ENCODE measurements around the gene CD200. TPM values are rescaled to one million over a fixed set of nuclear protein-coding genes. Genes with fewer than 3 reads are reported as not detected.

CD200 gene
- polyA plus RNA-seq, 1 experiment = 0.10 TPM

- no peak for DNase-seq (ENCODE audit: low read depth)
Measured at GRCh38 chr3:112382543-112383160, 49.7 kb downstream of the CD200 start.

DNA sequence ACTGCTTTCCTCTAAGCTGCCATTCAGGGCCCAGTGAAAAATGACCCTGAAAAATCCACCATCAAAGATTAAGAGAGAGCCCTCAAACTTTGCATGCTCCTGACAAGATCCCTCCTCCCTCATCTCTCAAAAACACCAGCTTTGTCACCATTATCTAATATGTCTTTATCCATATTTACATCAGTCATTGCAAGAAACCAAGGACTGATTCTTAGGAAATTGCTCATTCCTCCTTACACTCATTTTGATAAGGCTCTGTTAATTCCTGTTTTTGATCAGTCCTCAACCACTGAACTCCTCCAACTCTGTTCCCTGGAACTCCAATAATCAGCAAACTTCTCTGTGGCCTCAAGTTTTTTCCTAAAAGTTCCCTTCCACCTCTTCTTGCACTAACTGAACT lies 51.8 kb downstream of the CD200 start:
- ChIA-PET CTCF (interaction anchor here (0.6 kb wide), 1 partner anchor 105 kb away, joined by 3 read pairs; no protein-coding TSS in a partner anchor), POLR2A (no interaction called here)
- TF ChIP-seq CTCF (IDR thresholded peaks at IDR 0.05; ENCODE audit: insufficient read depth, low read depth, low read length) = no peak
- no peaks in the 10 kb centered on the region for H3K36me3 ChIP-seq (ENCODE audit: control insufficient read depth, insufficient read depth, low read length)
- no peaks in the 10 kb centered on the region for H3K27me3 ChIP-seq (ENCODE audit: control insufficient read depth, insufficient read depth, low read length)
- H3K4me3 ChIP-seq (ENCODE audit: low read depth, low read length) = no peak overlapping the region
- DNase-seq (ENCODE audit: low read depth) = no peak

More at GRCh38 chr3:112382543-112383160, 49.7 kb downstream of the CD200 start:
- ChIA-PET POLR2A (no interaction called here), CTCF (no interaction called here)
- Histone ChIP-seq H3K4me3 (ENCODE audit: low read depth, low read length) (no peak overlapping the region), H3K36me3 (ENCODE audit: control insufficient read depth, insufficient read depth, low read length) (no peaks in the 10 kb centered on the region), H3K27me3 (ENCODE audit: control insufficient read depth, insufficient read depth, low read length) (no peaks in the 10 kb centered on the region)
- no peak for TF ChIP-seq CTCF (IDR thresholded peaks at IDR 0.05; ENCODE audit: insufficient read depth, low read depth, low read length)

DNA sequence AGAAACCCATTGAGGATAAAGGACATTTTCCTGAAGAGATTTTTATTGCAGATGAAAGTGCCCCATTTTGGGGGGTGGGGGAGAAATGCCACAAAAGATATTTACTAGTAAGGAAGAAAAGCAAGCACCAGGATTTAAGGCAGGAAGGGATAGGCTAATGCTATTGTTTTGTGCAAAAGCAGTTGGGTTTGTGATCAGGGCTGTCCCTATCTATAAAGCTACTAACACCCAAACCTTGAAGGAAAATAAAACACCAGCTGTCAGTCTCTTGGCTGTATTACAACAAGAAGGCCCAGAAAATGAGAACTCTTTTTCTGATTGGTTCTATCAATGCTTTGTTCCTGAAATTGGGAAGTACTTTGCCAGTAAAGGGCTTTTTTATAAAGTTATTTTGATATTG lies 56.0 kb downstream of the CD200 start:
- Histone ChIP-seq H3K27me3 (ENCODE audit: control insufficient read depth, insufficient read depth, low read length) (no peaks in the 10 kb centered on the region), H3K36me3 (ENCODE audit: control insufficient read depth, insufficient read depth, low read length) (no peaks in the 10 kb centered on the region), H3K4me3 (ENCODE audit: low read depth, low read length) (no peak overlapping the region)
- DNase-seq (ENCODE audit: low read depth) = no peak
- POLR2A ChIA-PET = no interaction called here
- TF ChIP-seq CTCF (IDR thresholded peaks at IDR 0.05; ENCODE audit: insufficient read depth, low read depth, low read length) = no peak
- CTCF ChIA-PET = no interaction called here

GRCh38 chr3:112389961-112390360 lies 57.0 kb downstream of the CD200 start:
- ChIA-PET CTCF (interaction anchor here (0.7 kb wide), 1 partner anchor 15 kb away, joined by 3 read pairs; no protein-coding TSS in a partner anchor), POLR2A (no interaction called here)
- TF ChIP-seq CTCF (IDR thresholded peaks at IDR 0.05; ENCODE audit: insufficient read depth, low read depth, low read length) = no peak
- no peaks in the 10 kb centered on the region for H3K27me3 ChIP-seq (ENCODE audit: control insufficient read depth, insufficient read depth, low read length)
- no peak for DNase-seq (ENCODE audit: low read depth)
- no peaks in the 10 kb centered on the region for H3K36me3 ChIP-seq (ENCODE audit: control insufficient read depth, insufficient read depth, low read length)
- no peak overlapping the region for H3K4me3 ChIP-seq (ENCODE audit: low read depth, low read length)

DNA sequence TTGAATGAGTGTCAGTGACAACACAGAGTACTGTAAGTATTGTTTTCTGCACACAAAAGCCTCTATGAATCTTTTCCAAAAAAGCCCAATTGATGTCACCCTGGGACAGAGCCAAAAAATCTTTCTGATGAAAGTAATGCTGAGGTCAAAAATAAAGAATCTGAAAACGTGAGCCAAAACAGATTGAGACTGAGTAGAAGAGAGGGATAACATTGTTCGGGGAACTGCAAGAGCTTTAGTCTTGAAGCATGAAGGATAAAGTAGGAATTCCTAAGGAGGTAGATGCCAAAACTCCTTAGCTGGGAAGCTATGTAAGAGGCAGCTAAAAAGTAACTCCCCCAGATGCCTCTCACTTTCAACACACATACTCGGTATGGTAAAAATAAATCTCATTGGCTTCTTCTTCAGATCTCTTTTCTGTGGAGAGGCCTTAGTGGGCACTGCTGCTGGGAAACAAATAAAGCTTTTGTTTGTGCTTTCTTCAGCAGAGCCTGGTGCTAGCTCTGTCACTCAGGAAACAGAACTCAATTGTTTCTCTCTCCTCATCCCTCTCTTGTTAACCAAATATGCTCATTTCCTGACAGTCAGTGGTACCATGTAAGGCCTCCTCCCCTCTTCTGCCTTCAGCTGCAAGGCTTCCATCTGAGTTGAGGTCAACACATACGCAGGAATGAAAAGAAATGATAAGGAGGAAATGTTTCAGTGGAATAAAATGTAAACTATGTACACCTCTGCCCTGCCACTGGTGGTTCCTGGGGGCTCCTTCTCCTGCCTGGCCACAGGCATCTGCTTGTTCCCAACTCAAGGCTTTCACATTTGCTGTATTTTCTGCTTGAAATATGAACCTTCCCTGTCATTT lies 58.1 kb downstream of the CD200 start:
- DNase-seq (ENCODE audit: low read depth) = peak; percentile 66
- Histone ChIP-seq H3K27me3 (ENCODE audit: control insufficient read depth, insufficient read depth, low read length) (no peaks in the 10 kb centered on the region), H3K4me3 (ENCODE audit: low read depth, low read length) (no peak overlapping the region), H3K36me3 (ENCODE audit: control insufficient read depth, insufficient read depth, low read length) (no peaks in the 10 kb centered on the region)
- no peak for TF ChIP-seq CTCF (IDR thresholded peaks at IDR 0.05; ENCODE audit: insufficient read depth, low read depth, low read length)
- ChIA-PET CTCF (interaction anchor here (0.6 to 1.3 kb wide), 3 partner anchors 18 to 1343 kb away, joined by 3 to 4 read pairs (median 3); no protein-coding TSS in a partner anchor), POLR2A (interaction anchor here (0.6 to 0.9 kb wide), 3 partner anchors 261 to 1687 kb away, joined by 4 to 9 read pairs (median 6); no protein-coding TSS in a partner anchor)

Measured in BJ (cell line).